NCI-H526 (cell line): Measurements from ENCODE around the gene EFCAB6.

Experiments
- DNase-seq, 2 experiments: peaks; one replicate each; lab custom pipeline; 2025; lab: John Stamatoyannopoulos, UW

Gene EFCAB6

DNA sequence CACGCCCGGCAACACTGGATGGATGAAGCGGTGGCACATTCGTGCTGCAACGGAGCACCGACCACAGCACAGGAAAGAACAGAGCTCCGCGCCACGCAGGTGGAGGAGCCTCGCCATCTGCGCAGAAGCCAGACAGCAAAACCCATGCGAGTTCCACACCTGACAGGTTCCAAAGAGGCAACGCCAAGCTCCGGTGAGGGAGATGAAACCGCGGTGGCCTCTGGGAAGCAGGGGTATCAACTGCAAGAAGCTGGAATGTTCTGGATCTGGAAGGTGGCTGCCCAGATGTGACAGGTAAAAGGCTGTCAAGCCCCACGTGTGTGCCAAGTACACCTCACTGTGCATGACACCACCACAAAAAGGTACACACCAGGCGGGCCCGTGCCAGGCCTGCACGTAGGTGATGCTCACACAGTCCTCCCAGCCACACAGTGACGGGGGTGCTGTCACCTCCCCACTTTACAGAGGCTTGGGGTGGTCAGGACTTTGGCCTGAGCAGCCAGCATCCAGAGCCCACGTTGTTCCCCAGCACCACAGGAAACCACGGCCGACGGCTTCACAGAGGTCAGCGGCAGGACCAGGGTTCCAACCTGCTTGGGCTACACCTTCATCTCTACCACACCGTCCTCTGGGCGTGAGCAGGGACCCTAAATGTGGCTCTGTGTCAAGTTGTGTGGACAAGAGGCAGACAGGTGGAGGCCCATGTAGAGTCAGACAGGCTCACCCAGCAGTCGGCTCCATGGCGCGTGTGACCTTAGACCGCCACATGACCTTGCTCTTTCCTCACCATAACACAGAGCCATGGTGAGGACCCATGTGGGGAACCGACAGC is 19.7 kb upstream of the EFCAB6 start:
- no peak for DNase-seq

- no peak for DNase-seq
These were observed 18.9 kb upstream of the EFCAB6 start for GRCh38 chr22:43830931-43831560.

- no peak for DNase-seq
These were observed 18.1 kb upstream of the EFCAB6 start for GRCh38 chr22:43829904-43830851.

DNA sequence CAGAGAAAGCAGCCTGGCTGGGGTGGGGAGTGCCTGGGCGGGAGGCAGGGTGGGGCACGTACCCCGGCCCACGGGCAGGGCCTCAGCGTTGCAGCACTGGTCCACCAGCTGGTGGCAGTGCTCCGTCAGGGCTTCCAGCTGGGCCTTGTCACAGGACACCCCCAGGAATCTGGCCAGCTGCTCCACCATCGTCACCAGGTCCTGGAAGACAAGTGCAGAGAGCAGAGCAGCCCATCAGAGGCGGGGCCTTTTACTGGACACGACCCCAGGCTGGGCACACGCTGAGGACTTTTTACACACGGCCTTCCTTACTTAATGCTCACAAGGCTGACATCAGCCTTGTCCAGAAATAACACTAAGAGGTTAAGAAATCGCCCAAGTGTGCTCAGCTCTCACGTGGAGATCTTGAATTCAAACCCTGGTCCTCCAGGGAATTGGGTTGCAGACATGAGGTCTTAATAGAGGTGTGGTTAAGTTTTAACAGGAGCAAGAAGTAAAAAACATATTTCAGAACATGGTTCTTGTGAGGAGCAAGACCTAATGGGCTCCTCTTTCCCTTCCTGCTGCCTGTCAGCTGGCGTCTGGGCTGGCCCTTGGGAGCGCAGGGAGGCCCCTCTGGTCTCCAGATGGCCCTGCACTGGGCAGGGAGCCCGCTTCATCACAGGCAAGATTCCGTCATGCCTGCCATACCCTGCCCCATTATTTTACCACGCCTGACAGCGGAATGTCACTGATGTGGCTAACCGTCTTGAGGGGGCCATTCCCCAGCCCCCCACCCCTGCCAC is 17.1 kb upstream of the EFCAB6 start:
- DNase-seq: peak in 1 of 2 experiments; percentile 4

DNA sequence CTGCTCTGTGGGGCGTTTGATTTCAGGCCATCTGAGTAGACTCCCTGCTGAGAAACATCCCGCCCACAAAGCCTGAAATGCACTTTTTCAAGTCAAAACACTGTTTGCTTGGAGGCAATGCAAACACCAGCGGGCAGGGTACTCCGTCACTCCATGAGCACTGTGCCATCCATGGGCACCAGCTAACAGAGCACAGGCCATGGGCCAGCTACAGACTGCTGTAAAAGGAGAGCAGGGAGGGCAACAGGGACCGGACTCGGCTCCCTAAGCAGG is 16.6 kb upstream of the EFCAB6 start:
- DNase-seq: no peak

GRCh38 chr22:43827926-43828724 is 16.0 kb upstream of the EFCAB6 start:
- no peak for DNase-seq

DNA sequence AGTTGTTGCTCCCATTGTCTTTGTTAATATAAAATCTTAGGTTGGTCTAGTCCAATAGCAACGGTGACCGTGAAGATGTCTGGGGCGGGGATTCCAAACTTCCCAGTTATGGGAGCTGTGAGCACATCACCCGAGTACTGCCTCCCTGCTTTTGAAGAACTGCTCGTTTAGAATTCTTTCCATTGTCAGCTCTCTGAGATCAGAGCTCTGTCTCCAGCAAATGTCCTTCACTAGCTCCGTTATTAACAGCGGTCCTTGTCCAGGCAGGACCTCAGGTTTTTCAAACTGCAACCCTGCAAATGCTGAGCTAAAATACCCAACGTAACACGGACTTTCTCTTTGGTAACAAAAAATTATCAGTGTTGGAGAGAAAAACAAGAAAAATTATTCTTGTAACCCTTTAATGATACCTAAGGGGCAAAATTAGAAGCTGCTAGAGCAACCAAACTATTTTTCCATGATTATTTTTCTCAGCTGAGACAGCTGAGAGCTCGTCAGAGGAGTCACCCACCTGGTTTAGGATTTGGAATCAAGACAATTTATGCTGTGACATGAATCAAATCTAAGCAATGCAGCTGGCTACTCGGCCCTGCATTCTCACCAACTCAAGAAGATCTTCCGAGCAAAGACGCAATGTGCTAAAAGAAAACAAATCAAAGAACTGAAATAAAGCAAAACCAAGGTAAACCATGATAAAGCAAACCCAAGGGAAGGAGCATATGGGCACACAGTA is 15.1 kb upstream of the EFCAB6 start:
- DNase-seq: no peak

- DNase-seq: peak in 1 of 2 experiments; percentile 62
These were observed 14.3 kb upstream of the EFCAB6 start for GRCh38 chr22:43826142-43827002.

GRCh38 chr22:43825651-43826050 is 13.5 kb upstream of the EFCAB6 start:
- no peak for DNase-seq

DNA sequence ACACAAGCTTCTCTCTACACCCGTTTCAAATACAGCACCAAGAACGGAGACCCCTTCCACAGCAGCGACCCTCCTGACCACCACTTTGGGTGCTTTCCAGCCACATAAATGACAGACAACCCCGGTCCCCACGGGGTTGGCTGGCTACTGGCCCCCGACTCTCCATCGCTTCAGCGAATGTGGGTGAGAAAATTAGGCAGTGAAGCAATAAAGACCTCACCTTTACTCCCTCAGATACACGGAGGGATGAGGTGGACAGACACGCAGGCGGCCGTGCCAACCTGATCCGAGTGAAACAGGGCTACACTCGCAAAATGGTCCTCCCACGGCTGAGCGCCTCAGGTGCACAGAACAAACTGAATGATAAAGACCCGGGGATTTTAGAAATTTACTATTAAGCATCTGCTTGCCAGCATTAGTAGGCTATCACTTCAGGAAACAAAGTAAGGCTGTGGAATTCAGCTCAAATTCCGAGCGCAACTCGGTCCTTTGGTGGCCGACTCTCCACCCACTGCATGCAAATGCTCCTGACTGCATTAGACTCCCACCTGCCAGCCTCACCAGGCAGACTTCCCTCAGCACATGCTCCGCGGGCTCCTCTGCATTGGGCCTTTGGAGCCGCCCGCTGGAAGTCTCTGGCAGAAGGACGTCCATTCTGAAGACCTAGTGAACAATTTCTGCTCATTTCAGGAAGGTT is 12.8 kb upstream of the EFCAB6 start:
- peak; percentile 54 to 77 for DNase-seq

DNA sequence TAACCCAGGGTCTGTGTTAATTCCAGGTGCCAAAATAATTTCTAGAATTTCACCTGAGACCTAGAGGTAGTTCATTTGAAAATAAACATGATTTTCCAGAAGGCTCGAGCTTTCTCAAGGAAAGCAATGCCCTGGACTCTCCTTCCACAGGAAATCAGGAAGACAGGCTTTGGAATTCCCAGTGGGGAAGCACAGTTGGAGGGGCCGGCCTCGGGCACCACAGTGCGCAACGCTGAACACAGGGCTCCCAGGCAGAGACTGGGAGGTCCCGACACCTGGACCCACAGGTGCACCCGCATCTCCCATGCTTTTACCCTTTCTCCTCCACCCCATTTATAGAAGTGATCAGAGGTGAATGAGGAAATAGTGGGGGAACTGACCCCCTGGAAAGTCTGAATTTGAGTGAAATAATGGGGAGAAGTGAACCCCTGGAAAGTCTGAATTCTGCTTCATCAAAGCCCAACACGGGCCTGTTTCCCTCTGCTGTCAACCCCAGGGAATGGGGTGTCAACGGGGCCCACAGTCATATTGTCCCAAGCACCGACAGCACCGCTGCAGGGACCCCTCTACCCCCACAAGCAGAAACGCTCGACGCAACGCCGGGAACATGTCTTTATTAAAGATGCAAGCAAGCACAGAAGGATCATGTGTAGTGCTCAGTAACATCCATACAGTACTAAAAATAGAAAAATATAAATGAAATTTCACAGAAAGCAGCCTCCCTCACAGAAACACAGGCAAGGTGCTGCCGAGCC is 12.0 kb upstream of the EFCAB6 start:
- DNase-seq: peak in 1 of 2 experiments; percentile 48

- DNase-seq: peak; percentile 34 to 73
These were observed 11.3 kb upstream of the EFCAB6 start for GRCh38 chr22:43823353-43823908.

GRCh38 chr22:43821606-43822425 is 9.7 kb upstream of the EFCAB6 start:
- DNase-seq: no peak

DNA sequence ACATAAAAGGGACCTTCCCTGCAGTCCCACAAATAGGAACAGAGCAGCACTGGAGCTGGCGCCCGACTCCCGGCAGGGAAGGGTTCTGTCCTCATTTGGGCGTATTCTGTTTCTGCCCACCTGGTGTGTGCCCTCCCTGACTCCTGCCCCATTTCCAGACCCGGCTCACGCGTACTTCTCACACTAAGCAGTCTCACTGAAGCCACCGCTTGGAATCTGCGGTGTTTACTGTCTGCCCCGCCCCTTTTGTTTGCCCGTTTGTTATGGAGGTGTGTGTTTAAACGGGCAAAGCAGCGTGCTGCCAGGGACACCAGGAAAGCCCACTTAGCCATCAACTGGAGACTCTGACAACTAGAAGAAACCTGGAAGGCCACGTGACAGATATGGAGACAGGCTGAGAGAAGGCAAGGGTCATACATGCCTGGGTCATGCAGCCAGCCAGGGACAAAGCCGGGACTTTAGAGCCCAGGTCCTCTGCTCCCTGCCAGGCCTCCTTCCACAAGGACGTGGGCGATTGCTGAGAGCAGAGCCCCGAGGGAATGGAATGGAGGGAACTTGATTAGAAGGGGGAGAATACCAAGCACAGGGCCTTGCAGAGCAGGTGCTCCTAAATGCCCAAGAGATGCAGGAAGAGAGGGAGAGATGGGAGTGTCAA is 8.7 kb upstream of the EFCAB6 start:
- peak in 1 of 2 experiments; percentile 48 for DNase-seq

GRCh38 chr22:43819931-43820640 is 8.0 kb upstream of the EFCAB6 start:
- peak in 1 of 2 experiments; percentile 4 for DNase-seq
